AG09309 (cell line): ENCODE data around the gene PML.
"Not testable (repeated sequence)": the region's sequence is repeated elsewhere in the genome, so short reads cannot be mapped to it uniquely, and the experiment has no call there.

Experiments used
- DNase-seq: peaks from one replicate; pipeline ENCODE4 v3.0.0-alpha.2; 2010; ENCODE audit warnings: low read depth
- H3K4me3 ChIP-seq: 2 replicates; pipeline ENCODE4 v1.5.1; 2011; ENCODE audit warnings: mild to moderate bottlenecking, low read depth, low read length, moderate library complexity; ENCODE audit not compliant: control insufficient read depth
- TF ChIP-seq, protein P1 (sequence below): IDR thresholded peaks from 2 replicates; pipeline ENCODE4 v1.5.1; 2011; ENCODE audit warnings: mild to moderate bottlenecking, low read depth, low read length, inconsistent platforms; ENCODE audit not compliant: insufficient read depth, control insufficient read depth; ENCODE audit errors: missing control alignments

The PML gene

DNA sequence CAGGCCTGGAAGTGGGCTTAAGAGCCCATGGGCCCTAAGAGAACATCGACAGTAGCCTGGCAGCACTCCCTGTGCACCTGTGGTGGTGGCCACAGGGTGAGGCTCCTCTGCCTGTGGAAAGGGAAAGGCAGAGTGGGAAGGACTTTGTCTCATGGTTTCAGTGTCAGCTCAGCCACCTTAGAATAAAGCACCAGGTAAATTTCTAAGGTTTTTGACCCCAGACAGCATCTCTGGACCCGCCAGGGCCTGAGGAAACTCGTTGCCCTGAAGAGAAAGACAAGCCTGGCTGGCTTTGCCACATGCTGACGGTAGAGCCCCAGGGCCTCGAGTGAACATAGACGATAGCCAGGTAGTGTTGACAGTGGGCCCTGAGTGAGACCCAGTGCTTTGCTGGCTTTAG, 65.7 kb downstream of the PML start:
- TF ChIP-seq, protein P1, sequence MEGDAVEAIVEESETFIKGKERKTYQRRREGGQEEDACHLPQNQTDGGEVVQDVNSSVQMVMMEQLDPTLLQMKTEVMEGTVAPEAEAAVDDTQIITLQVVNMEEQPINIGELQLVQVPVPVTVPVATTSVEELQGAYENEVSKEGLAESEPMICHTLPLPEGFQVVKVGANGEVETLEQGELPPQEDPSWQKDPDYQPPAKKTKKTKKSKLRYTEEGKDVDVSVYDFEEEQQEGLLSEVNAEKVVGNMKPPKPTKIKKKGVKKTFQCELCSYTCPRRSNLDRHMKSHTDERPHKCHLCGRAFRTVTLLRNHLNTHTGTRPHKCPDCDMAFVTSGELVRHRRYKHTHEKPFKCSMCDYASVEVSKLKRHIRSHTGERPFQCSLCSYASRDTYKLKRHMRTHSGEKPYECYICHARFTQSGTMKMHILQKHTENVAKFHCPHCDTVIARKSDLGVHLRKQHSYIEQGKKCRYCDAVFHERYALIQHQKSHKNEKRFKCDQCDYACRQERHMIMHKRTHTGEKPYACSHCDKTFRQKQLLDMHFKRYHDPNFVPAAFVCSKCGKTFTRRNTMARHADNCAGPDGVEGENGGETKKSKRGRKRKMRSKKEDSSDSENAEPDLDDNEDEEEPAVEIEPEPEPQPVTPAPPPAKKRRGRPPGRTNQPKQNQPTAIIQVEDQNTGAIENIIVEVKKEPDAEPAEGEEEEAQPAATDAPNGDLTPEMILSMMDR, result no peak
- DNase-seq, result no peak
- no peak overlapping the region for H3K4me3 ChIP-seq

DNA sequence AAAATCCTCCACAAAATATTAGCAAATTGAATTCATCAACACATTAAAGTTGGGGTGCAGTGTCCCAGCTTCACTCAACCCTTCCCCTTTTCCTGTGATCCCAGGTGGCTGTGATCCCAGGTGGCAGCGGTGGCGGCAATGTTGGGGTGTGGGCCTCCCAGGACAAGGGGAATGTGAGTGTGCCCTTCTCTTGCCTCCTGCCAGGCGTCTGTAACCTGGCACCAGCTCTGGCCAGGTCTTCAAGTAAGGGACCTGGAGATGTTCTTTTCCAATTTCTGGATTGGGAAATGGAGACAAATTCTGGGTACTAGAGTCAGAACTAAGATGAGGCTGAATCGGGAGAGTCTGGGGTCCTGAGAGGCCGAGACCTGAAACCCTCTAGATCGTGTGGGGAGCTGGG, 67.7 kb downstream of the PML start:
- TF ChIP-seq, protein P1, result no peak
- no peak for DNase-seq
- no peak overlapping the region for H3K4me3 ChIP-seq

- H3K4me3 ChIP-seq, result no peak overlapping the region
- DNase-seq, result no peak
- TF ChIP-seq, protein P1, result no peak
Observed at GRCh38 chr15:74062671-74063070, 68.2 kb downstream of the PML start.

- DNase-seq, H3K4me3 ChIP-seq: not testable (repeated sequence)
Observed at GRCh38 chr15:74063425-74064146, 69.1 kb downstream of the PML start.

DNA sequence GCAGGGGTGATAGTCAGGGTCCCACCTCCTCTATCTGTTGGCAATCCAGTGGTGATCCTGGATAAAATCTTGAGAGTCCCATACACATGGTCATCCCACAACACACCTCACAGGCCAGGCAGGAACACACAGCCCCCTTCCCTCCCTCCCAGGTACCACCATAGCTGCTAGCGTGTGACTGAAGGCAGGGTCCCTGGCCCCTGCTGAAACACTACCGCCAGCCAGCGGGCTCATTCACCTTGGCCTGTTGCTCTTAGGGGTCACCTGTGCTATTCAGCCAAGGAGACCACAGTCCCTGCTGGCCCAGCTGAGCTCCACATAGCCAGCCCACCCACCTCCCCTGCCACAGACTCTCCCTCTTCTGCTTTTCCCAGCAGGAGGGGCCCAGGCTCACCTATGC, 69.7 kb downstream of the PML start:
- not testable (repeated sequence) for H3K4me3 ChIP-seq, DNase-seq

DNA sequence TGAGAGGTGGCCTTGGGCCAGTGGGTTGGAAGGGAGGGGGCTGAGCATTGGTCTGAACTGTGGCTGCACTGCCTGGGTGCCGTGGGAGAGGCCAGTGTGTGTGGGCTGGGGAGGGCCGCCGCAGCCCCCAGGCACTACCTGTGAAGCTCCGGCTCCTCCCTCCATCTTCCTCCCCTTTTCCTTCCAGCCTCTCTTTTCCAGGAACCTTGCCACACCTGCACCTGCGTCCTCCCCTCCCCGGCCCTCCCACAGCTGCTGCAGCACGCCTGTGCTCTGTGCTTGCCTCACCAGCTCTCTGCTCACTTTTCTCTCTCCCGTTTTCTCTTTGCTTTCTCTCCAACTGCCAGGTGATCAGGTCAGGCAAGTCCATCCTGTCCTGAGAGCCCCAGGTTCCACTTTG, 70.3 kb downstream of the PML start:
- not testable (repeated sequence) for H3K4me3 ChIP-seq, DNase-seq

GRCh38 chr15:74065684-74066411, 71.3 kb downstream of the PML start:
- DNase-seq, H3K4me3 ChIP-seq: not testable (repeated sequence)
- TF ChIP-seq, protein P1, result peak; percentile 30

DNA sequence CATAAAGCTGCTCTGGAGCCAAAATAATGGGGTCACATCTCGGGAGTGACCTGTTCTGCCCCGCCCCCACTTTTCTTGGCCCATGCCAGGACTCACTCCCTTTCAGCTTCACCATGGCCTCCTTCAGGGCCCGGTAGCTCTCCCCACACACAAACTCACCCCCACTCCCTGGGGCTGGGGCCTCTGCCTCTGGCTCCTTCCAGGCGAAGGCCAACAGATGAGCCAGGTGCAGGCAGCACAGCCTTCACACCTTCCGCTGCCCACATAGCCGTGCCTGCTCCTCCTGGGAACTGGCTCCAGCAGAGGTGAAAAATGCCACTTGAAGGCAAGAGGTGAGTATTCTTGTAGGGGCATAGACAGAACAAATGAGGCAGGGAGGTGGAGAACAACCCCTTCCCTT, 77.1 kb downstream of the PML start:
- H3K4me3 ChIP-seq, DNase-seq: not testable (repeated sequence)

DNA sequence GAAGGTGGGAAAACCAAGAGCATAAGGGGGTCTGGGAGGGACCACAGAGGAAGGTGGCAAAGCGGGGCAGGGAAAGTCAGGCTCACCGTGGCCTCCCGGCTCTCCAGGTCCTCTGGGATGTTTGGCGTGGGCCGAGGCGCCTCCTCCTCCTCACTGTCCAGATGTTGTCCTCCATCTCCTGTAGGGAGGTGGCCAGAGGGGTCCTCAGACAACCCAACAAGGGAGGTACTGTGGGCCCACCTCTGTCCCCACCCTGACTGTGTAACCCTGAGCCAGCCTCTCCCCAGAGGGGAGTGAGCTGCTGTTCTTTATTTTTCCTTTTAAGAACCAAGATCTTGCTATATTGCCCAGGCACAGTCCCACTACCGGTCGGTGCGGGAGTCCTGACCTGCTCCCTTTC, 77.6 kb downstream of the PML start:
- not testable (repeated sequence) for H3K4me3 ChIP-seq, DNase-seq
